Right renal cortex interstitium (tissue), 3 donors: ENCODE results near the gene PCDHA10. TPM values are rescaled to one million over a fixed set of nuclear protein-coding genes. Genes with fewer than 3 reads are reported as not detected.
"Not testable (repeated sequence)": the region's sequence is repeated elsewhere in the genome, so short reads cannot be mapped to it uniquely, and the experiment has no call there.

Experiments
- DNase-seq, 3 donors: peaks; one replicate each; pipeline ENCODE4 v3.0.0-alpha.2; 2013; ENCODE audit warnings: low read depth in 3 of 3, low spot score in 2 of 3
- polyA plus RNA-seq, 3 donors: library from polyadenylated mRNA; unstranded; fragments of 120-200 nt; gene quantifications; one replicate each; pipeline ENCODE4 v1.2.1, GENCODE V29; 2013; ENCODE audit not compliant: insufficient read length in 3 of 3

PCDHA10 gene
- polyA plus RNA-seq, 3 donors: 0.51 to 2.1 (median 0.62) TPM

- no peak for DNase-seq
Observed at GRCh38 chr5:140840978-140841962, 14.4 kb upstream of the PCDHA10 start, which contains the start of gene PCDHA8. Gene PCDHA8 (plus strand): TSS chr5:140841187. CDS start chr5:140841322, 135 bp downstream.

- DNase-seq: no peak
Observed at GRCh38 chr5:140842798-140843733, 12.6 kb upstream of the PCDHA10 start.

GRCh38 chr5:140848139-140849102 lies 7.3 kb upstream of the PCDHA10 start, which contains the start of gene PCDHA9:
Gene PCDHA9 (plus strand): TSS chr5:140848382. CDS start chr5:140848496, 114 bp downstream.
- DNase-seq: not testable (repeated sequence)

GRCh38 chr5:140849831-140850634 lies 5.7 kb upstream of the PCDHA10 start:
- not testable (repeated sequence) for DNase-seq

- DNase-seq: no peak
Observed at GRCh38 chr5:140857177-140857986, 1.7 kb downstream of the PCDHA10 start.

GRCh38 chr5:140857987-140858240 lies 2.2 kb downstream of the PCDHA10 start:
- DNase-seq: no peak

GRCh38 chr5:140862441-140863295 lies 7.0 kb downstream of the PCDHA10 start:
- no peak for DNase-seq

GRCh38 chr5:140868721-140869554 lies 13.2 kb downstream of the PCDHA10 start, which contains the start of gene PCDHA11:
Gene PCDHA11 (plus strand): TSS chr5:140868957. CDS start chr5:140869104, 147 bp downstream.
- no peak for DNase-seq

- DNase-seq: no peak
Observed at GRCh38 chr5:140869555-140869886, 13.8 kb downstream of the PCDHA10 start.

GRCh38 chr5:140870221-140871201 lies 14.8 kb downstream of the PCDHA10 start:
- no peak for DNase-seq

GRCh38 chr5:140875085-140876065 lies 19.7 kb downstream of the PCDHA10 start, which contains the start of gene PCDHA12:
Gene PCDHA12 (plus strand): TSS chr5:140875308. CDS start chr5:140875473, 165 bp downstream.
- no peak for DNase-seq

- not testable (repeated sequence) for DNase-seq
Observed at GRCh38 chr5:140876541-140877261, 21.0 kb downstream of the PCDHA10 start.

- no peak for DNase-seq
Observed at GRCh38 chr5:140877262-140877581, 21.5 kb downstream of the PCDHA10 start.
